Measurements from ENCODE around the gene PBX4. TPM values are rescaled to one million over a fixed set of nuclear protein-coding genes. Genes with fewer than 3 reads are reported as not detected.

PBX4 gene
- total RNA-seq, 1 experiment from 2014 or later, result 8.3 TPM

GRCh38 chr19:19627621-19628500 is 9.4 kb upstream of the PBX4 start, which contains the start of gene LPAR2:
Gene LPAR2, minus strand, starts transcription at chr19:19628220. Its CDS starts 945 bp downstream, at chr19:19627275.
- intact Hi-C loops (cut with micrococcal nuclease; ENCODE audit: unreplicated experiment), result no loop called here
- POLR2A ChIA-PET, result no interaction called here
- Histone ChIP-seq H3K4me1 (ENCODE audit: control insufficient read depth, insufficient read depth, low read length) (peaks cover 3% of the 10 kb centered on the region; the same call in 1 of the 2 replicates), H3K9me3 (ENCODE audit: control insufficient read depth, insufficient read depth, low read depth, low read length) (no peaks in the 10 kb centered on the region), H3K27ac (ENCODE audit: low read length) (peak within 1 kb of the TSS; percentile 66), H3K4me3 (ENCODE audit: low read depth in 2 of 2, low read length in 2 of 2) (peak within 1 kb of the TSS; percentile 52 to 62), H3K27me3 (ENCODE audit: control insufficient read depth, insufficient read depth, low read length) (no peaks in the 10 kb centered on the region), H3K36me3 (ENCODE audit: control insufficient read depth, insufficient read depth, low read length) (no peaks in the 10 kb centered on the region)
- in situ Hi-C loops (cut with HindIII; ENCODE audit: low pct_unique_long_range_greater_than_20kb, low sequenced_read_pairs), result no loop called here
- ATAC-seq (peak; percentile 77), DNase-seq (ENCODE audit: low read depth, low spot score) (no peak)
- CTCF ChIA-PET, result no interaction called here
- TF ChIP-seq POLR2AphosphoS5 (IDR thresholded peaks at IDR 0.05; ENCODE audit: low read depth, low read length), result peak; percentile 27; the same call in 1 of the 2 replicates
- no peak for TF ChIP-seq TCF7L2 (IDR thresholded peaks at IDR 0.05; ENCODE audit: low read depth, low read length)
- peak; percentile 52; the same call in 1 of the 2 replicates for TF ChIP-seq SIN3A (IDR thresholded peaks at IDR 0.05; ENCODE audit: borderline replicate concordance, insufficient read depth, low read depth, low read length)
- BruUV-seq (replicated peaks), result no TSS peak

DNA sequence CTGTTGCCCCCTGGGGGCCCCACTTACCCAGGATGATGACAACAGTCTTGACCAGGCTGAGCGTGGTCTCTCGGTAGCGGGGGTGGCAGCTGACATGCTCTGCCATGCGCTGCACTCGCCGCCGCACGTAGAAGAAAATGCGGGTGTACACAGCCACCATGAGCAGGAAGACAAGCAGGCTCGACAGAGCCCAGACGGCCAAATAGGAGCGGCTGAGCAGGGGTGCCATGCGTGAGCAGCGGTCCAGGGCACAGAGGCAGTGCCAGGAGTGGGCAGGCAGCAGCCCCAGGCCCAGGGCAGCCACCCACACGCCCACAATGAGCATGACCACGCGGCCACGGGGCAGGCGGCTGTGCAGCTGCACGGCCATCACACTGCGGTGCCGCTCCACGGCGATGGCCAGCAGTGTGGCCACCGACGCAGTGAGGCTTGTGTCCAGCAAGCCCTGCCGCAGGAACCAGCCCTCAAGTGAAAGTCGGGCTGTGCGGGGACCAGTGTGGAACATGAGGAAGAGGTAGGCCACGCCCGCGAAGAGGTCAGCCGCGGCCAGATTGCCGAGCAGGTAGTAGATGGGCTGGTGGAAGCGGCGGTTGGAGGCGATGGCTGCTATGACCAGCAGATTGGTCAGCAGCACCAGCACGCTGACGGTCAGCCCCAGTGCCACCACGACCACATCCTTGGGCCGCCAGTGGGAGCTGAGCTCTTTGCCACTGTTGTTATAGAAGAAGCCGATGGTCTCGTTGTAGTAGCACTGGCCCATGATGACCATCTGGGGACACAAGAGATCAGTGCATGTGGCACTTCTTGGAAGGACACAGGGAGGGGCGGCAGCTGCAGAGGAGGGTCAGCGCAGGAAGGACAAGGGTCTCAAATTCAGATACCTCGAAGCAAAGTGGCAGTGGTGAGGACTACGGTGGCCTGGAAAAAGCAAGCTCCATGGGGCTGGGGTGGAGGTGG is 8.3 kb upstream of the PBX4 start:
- Histone ChIP-seq H3K27me3 (ENCODE audit: control insufficient read depth, insufficient read depth, low read length) (no peaks in the 10 kb centered on the region), H3K9me3 (ENCODE audit: control insufficient read depth, insufficient read depth, low read depth, low read length) (no peaks in the 10 kb centered on the region), H3K4me3 (ENCODE audit: low read depth in 2 of 2, low read length in 2 of 2) (peak overlapping the region; percentile 52 to 62), H3K27ac (ENCODE audit: low read length) (peak overlapping the region; percentile 66; the same call in 1 of the 2 replicates), H3K36me3 (ENCODE audit: control insufficient read depth, insufficient read depth, low read length) (no peaks in the 10 kb centered on the region), H3K4me1 (ENCODE audit: control insufficient read depth, insufficient read depth, low read length) (peaks cover 3% of the 10 kb centered on the region; the same call in 1 of the 2 replicates)
- TF ChIP-seq POLR2AphosphoS5 (IDR thresholded peaks at IDR 0.05; ENCODE audit: low read depth, low read length), result no peak
- TF ChIP-seq TCF7L2 (IDR thresholded peaks at IDR 0.05; ENCODE audit: low read depth, low read length), result no peak
- TF ChIP-seq SIN3A (IDR thresholded peaks at IDR 0.05; ENCODE audit: borderline replicate concordance, insufficient read depth, low read depth, low read length), result no peak
- TF ChIP-seq, protein P1, sequence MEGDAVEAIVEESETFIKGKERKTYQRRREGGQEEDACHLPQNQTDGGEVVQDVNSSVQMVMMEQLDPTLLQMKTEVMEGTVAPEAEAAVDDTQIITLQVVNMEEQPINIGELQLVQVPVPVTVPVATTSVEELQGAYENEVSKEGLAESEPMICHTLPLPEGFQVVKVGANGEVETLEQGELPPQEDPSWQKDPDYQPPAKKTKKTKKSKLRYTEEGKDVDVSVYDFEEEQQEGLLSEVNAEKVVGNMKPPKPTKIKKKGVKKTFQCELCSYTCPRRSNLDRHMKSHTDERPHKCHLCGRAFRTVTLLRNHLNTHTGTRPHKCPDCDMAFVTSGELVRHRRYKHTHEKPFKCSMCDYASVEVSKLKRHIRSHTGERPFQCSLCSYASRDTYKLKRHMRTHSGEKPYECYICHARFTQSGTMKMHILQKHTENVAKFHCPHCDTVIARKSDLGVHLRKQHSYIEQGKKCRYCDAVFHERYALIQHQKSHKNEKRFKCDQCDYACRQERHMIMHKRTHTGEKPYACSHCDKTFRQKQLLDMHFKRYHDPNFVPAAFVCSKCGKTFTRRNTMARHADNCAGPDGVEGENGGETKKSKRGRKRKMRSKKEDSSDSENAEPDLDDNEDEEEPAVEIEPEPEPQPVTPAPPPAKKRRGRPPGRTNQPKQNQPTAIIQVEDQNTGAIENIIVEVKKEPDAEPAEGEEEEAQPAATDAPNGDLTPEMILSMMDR (IDR thresholded peaks at IDR 0.05), result no peak
- TF ChIP-seq, protein P2, sequence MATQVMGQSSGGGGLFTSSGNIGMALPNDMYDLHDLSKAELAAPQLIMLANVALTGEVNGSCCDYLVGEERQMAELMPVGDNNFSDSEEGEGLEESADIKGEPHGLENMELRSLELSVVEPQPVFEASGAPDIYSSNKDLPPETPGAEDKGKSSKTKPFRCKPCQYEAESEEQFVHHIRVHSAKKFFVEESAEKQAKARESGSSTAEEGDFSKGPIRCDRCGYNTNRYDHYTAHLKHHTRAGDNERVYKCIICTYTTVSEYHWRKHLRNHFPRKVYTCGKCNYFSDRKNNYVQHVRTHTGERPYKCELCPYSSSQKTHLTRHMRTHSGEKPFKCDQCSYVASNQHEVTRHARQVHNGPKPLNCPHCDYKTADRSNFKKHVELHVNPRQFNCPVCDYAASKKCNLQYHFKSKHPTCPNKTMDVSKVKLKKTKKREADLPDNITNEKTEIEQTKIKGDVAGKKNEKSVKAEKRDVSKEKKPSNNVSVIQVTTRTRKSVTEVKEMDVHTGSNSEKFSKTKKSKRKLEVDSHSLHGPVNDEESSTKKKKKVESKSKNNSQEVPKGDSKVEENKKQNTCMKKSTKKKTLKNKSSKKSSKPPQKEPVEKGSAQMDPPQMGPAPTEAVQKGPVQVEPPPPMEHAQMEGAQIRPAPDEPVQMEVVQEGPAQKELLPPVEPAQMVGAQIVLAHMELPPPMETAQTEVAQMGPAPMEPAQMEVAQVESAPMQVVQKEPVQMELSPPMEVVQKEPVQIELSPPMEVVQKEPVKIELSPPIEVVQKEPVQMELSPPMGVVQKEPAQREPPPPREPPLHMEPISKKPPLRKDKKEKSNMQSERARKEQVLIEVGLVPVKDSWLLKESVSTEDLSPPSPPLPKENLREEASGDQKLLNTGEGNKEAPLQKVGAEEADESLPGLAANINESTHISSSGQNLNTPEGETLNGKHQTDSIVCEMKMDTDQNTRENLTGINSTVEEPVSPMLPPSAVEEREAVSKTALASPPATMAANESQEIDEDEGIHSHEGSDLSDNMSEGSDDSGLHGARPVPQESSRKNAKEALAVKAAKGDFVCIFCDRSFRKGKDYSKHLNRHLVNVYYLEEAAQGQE (IDR thresholded peaks at IDR 0.05; ENCODE audit: insufficient read depth in 1 of 2, low read depth in 2 of 2, low read length in 1 of 2), result no peak
- in situ Hi-C loops (cut with HindIII; ENCODE audit: low pct_unique_long_range_greater_than_20kb, low sequenced_read_pairs) (no loop called here), intact Hi-C loops (cut with micrococcal nuclease; ENCODE audit: unreplicated experiment) (no loop called here)
- ChIA-PET CTCF (no interaction called here), POLR2A (no interaction called here)
- ATAC-seq (no peak), DNase-seq (ENCODE audit: low read depth, low spot score) (no peak)
- BruUV-seq (replicated peaks), result no TSS peak

All from Panc1 (cell line).